CD8-positive, alpha-beta memory T cell (primary cell): ENCODE measurements around the gene IFNA21. TPM values are rescaled to one million over a fixed set of nuclear protein-coding genes. Genes with fewer than 3 reads are reported as not detected.
"Not testable (repeated sequence)": the region's sequence is repeated elsewhere in the genome, so short reads cannot be mapped to it uniquely, and the experiment has no call there.

Experiments used
- CTCF ChIA-PET: fragments of 350-600 bp; sonication (Branson Sonifier 250); formaldehyde crosslinking; loops from one replicate; lab custom pipeline; 2021; ENCODE audit warnings: antibody characterized with exemption; lab: Charles Lee
- POLR2A ChIA-PET: fragments of 350-600 bp; sonication (Branson Sonifier 250); formaldehyde crosslinking; loops from one replicate; lab custom pipeline; 2021; ENCODE audit warnings: antibody characterized with exemption; lab: Charles Lee
- DNase-seq, 5 donors: peaks; one replicate each; pipeline versions ENCODE4 v3.0.0 to v3.0.0-alpha.2; 2020 to 2022; ENCODE audit warnings: mixed read lengths in 1 of 5
- H3K27ac ChIP-seq: one replicate; pipeline ENCODE4 v1.7.0; 2013; ENCODE audit warnings: low read depth, mild to moderate bottlenecking, low read length, moderate library complexity
- H3K27me3 ChIP-seq: 2 replicates; pipeline ENCODE4 v1.7.0; 2013; ENCODE audit warnings: low read length, mild to moderate bottlenecking; ENCODE audit not compliant: insufficient read depth, poor library complexity, severe bottlenecking
- H3K36me3 ChIP-seq: 2 replicates; pipeline ENCODE4 v1.7.0; 2013; ENCODE audit warnings: mild to moderate bottlenecking, low read length, moderate library complexity; ENCODE audit not compliant: insufficient read depth
- H3K4me1 ChIP-seq: 2 replicates; pipeline ENCODE4 v1.7.0; 2013; ENCODE audit warnings: mild to moderate bottlenecking, low read length, moderate library complexity; ENCODE audit not compliant: insufficient read depth
- H3K4me3 ChIP-seq: 2 replicates; pipeline ENCODE4 v1.7.0; 2013; ENCODE audit warnings: mild to moderate bottlenecking, low read length
- H3K9me3 ChIP-seq: 2 replicates; pipeline ENCODE4 v1.7.0; 2013; ENCODE audit warnings: mild to moderate bottlenecking, low read length
- H3K27ac Mint-ChIP-seq, 8 donors: one replicate each; pipeline ENCODE4 v1.8.0; 2020 to 2021; ENCODE audit warnings: mixed read lengths in 8 of 8, mild to moderate bottlenecking in 6 of 8, inconsistent platforms in 3 of 8, moderate library complexity in 3 of 8
- H3K27me3 Mint-ChIP-seq, 2 donors: one replicate each; pipeline ENCODE4 v1.8.0; 2020 to 2021; ENCODE audit warnings: mixed read lengths in 2 of 2, mild to moderate bottlenecking in 1 of 2, moderate library complexity in 1 of 2
- H3K36me3 Mint-ChIP-seq, 3 donors: one replicate each; pipeline ENCODE4 v1.8.0; 2020 to 2021; ENCODE audit warnings: mixed read lengths in 3 of 3, inconsistent platforms in 1 of 3, mild to moderate bottlenecking in 1 of 3
- H3K4me1 Mint-ChIP-seq, 3 donors: one replicate each; pipeline ENCODE4 v1.8.0; 2020 to 2021; ENCODE audit warnings: mixed read lengths in 3 of 3, inconsistent platforms in 1 of 3, mild to moderate bottlenecking in 1 of 3
- H3K4me3 Mint-ChIP-seq, 7 donors: one replicate each; pipeline ENCODE4 v1.8.0; 2020 to 2021; ENCODE audit warnings: mixed read lengths in 7 of 7, mild to moderate bottlenecking in 6 of 7, moderate library complexity in 4 of 7, inconsistent platforms in 2 of 7
- H3K9me3 Mint-ChIP-seq, 5 donors: one replicate each; pipeline ENCODE4 v1.8.0; 2020 to 2022; ENCODE audit warnings: mixed read lengths in 5 of 5, mild to moderate bottlenecking in 3 of 5, moderate library complexity in 2 of 5, inconsistent platforms in 1 of 5
- polyA plus RNA-seq: library from polyadenylated mRNA; unstranded; fragments of 300-500 nt; fragmentation: Illumina TruSeq; gene quantifications from one replicate; pipeline ENCODE4 v1.2.3, GENCODE V29; 2021
- total RNA-seq, 2 experiments: library from RNA; stranded (reverse); gene quantifications; one replicate each; pipeline ENCODE4 v1.2.3, GENCODE V29; 2021

IFNA21 gene
- total and polyA plus RNA-seq, 3 experiments from 2014 or later, result not detected

- no peaks in the 10 kb centered on the region for H3K9me3 ChIP-seq
- peaks cover under 1% of the 10 kb centered on the region in 3 donors for H3K4me1 Mint-ChIP-seq
- H3K27ac Mint-ChIP-seq, result no peak overlapping the region
- no peak overlapping the region for H3K4me3 ChIP-seq
- ChIA-PET CTCF (no interaction called here), POLR2A (no interaction called here)
- H3K27me3 Mint-ChIP-seq, result peaks cover 0 to 4% of the 10 kb centered on the region in 2 donors
- no peaks in the 10 kb centered on the region for H3K9me3 Mint-ChIP-seq
- no peak overlapping the region for H3K27ac ChIP-seq
- H3K27me3 ChIP-seq, result no peaks in the 10 kb centered on the region
- no peaks in the 10 kb centered on the region for H3K4me1 ChIP-seq
- H3K4me3 Mint-ChIP-seq, result no peak overlapping the region
- H3K36me3 Mint-ChIP-seq, result no peaks in the 10 kb centered on the region
- no peaks in the 10 kb centered on the region for H3K36me3 ChIP-seq
- DNase-seq, result no peak
Measured at GRCh38 chr9:21135736-21136135, 30.7 kb downstream of the IFNA21 start.

GRCh38 chr9:21128186-21128585 lies 38.3 kb downstream of the IFNA21 start:
- H3K27me3 Mint-ChIP-seq, result peaks cover under 1 to 14% of the 10 kb centered on the region in 2 donors
- H3K36me3 Mint-ChIP-seq, H3K9me3 ChIP-seq, H3K27ac ChIP-seq, H3K27ac Mint-ChIP-seq, DNase-seq, H3K4me3 ChIP-seq, H3K4me1 ChIP-seq, H3K4me3 Mint-ChIP-seq, POLR2A ChIA-PET, H3K9me3 Mint-ChIP-seq, H3K36me3 ChIP-seq, CTCF ChIA-PET, H3K27me3 ChIP-seq: not testable (repeated sequence)
- peaks cover 8 to 11% (median 9%) of the 10 kb centered on the region in 3 donors for H3K4me1 Mint-ChIP-seq

GRCh38 chr9:21121595-21122251 lies 44.7 kb downstream of the IFNA21 start:
- Histone ChIP-seq H3K9me3 (no peaks in the 10 kb centered on the region), H3K27ac (no peak overlapping the region), H3K27me3 (no peaks in the 10 kb centered on the region), H3K36me3 (no peaks in the 10 kb centered on the region), H3K4me3 (no peak overlapping the region), H3K4me1 (no peaks in the 10 kb centered on the region)
- H3K36me3 Mint-ChIP-seq, result no peaks in the 10 kb centered on the region
- no peak overlapping the region for H3K4me3 Mint-ChIP-seq
- no peak overlapping the region for H3K27ac Mint-ChIP-seq
- no peaks in the 10 kb centered on the region for H3K4me1 Mint-ChIP-seq
- H3K27me3 Mint-ChIP-seq, result peaks cover 13 to 17% of the 10 kb centered on the region in 2 donors
- DNase-seq, result no peak
- H3K9me3 Mint-ChIP-seq, result no peaks in the 10 kb centered on the region
- ChIA-PET CTCF (interaction anchor here (1.9 kb wide), 1 partner anchor 11 kb away, joined by 7 read pairs; no protein-coding TSS in a partner anchor), POLR2A (no interaction called here)

GRCh38 chr9:21121079-21121478 lies 45.4 kb downstream of the IFNA21 start:
- ChIA-PET POLR2A (no interaction called here), CTCF (interaction anchor here (1.9 kb wide), 1 partner anchor 10 kb away, joined by 7 read pairs; no protein-coding TSS in a partner anchor)
- DNase-seq, result no peak
- no peaks in the 10 kb centered on the region for H3K9me3 ChIP-seq
- H3K27ac Mint-ChIP-seq, result no peak overlapping the region
- no peak overlapping the region for H3K27ac ChIP-seq
- H3K4me1 Mint-ChIP-seq, result no peaks in the 10 kb centered on the region
- H3K36me3 Mint-ChIP-seq, result no peaks in the 10 kb centered on the region
- no peaks in the 10 kb centered on the region for H3K4me1 ChIP-seq
- no peaks in the 10 kb centered on the region for H3K9me3 Mint-ChIP-seq
- H3K4me3 Mint-ChIP-seq, result no peak overlapping the region
- H3K36me3 ChIP-seq, result no peaks in the 10 kb centered on the region
- H3K27me3 ChIP-seq, result no peaks in the 10 kb centered on the region
- peaks cover 13 to 19% of the 10 kb centered on the region in 2 donors for H3K27me3 Mint-ChIP-seq
- H3K4me3 ChIP-seq, result no peak overlapping the region

GRCh38 chr9:21119093-21119770 lies 47.2 kb downstream of the IFNA21 start:
- no peak overlapping the region for H3K27ac ChIP-seq
- no peak overlapping the region for H3K4me3 ChIP-seq
- H3K9me3 Mint-ChIP-seq, result no peaks in the 10 kb centered on the region
- no peak overlapping the region for H3K4me3 Mint-ChIP-seq
- no peak overlapping the region for H3K27ac Mint-ChIP-seq
- H3K36me3 ChIP-seq, result no peaks in the 10 kb centered on the region
- ChIA-PET CTCF (interaction anchor here (0.8 to 1.3 kb wide), 5 partner anchors 9 to 1654 kb away, joined by 3 to 4 read pairs (median 3); no protein-coding TSS in a partner anchor), POLR2A (no interaction called here)
- H3K4me1 ChIP-seq, result no peaks in the 10 kb centered on the region
- H3K27me3 Mint-ChIP-seq, result peaks cover 10 to 13% of the 10 kb centered on the region in 2 donors
- no peak for DNase-seq
- H3K4me1 Mint-ChIP-seq, result no peaks in the 10 kb centered on the region
- no peaks in the 10 kb centered on the region for H3K27me3 ChIP-seq
- no peaks in the 10 kb centered on the region for H3K36me3 Mint-ChIP-seq
- no peaks in the 10 kb centered on the region for H3K9me3 ChIP-seq

Other genes with a start within 250 kb of the IFNA21 start
- gene HACD4, start 135.0 kb downstream of the IFNA21 start, total RNA-seq, result 1 to 10 TPM; 4.4 TPM
- 8.3 TPM for gene HACD4, start 135.0 kb downstream of the IFNA21 start, polyA plus RNA-seq
- gene IFNB1, start 88.7 kb downstream of the IFNA21 start, total RNA-seq, result not detected
- not detected for gene IFNB1, start 88.7 kb downstream of the IFNA21 start, polyA plus RNA-seq
- gene IFNW1, start 24.8 kb downstream of the IFNA21 start, total RNA-seq, result not detected
- 0.14 TPM for gene IFNW1, start 24.8 kb downstream of the IFNA21 start, polyA plus RNA-seq
- not detected for gene IFNA4, start 20.9 kb upstream of the IFNA21 start, total RNA-seq
- gene IFNA4, start 20.9 kb upstream of the IFNA21 start, polyA plus RNA-seq, result not detected
- gene IFNA7, start 35.5 kb upstream of the IFNA21 start, total RNA-seq, result not detected
- not detected for gene IFNA7, start 35.5 kb upstream of the IFNA21 start, polyA plus RNA-seq
- not detected for gene IFNA10, start 40.5 kb upstream of the IFNA21 start, total RNA-seq
- not detected for gene IFNA10, start 40.5 kb upstream of the IFNA21 start, polyA plus RNA-seq
- not detected for gene IFNA16, start 50.7 kb upstream of the IFNA21 start, total RNA-seq
- not detected for gene IFNA16, start 50.7 kb upstream of the IFNA21 start, polyA plus RNA-seq
- not detected for gene IFNA17, start 61.6 kb upstream of the IFNA21 start, total RNA-seq
- gene IFNA17, start 61.6 kb upstream of the IFNA21 start, polyA plus RNA-seq, result not detected
- gene IFNA14, start 73.3 kb upstream of the IFNA21 start, total RNA-seq, result not detected
- gene IFNA14, start 73.3 kb upstream of the IFNA21 start, polyA plus RNA-seq, result not detected
- not detected for gene IFNA5, start 138.7 kb upstream of the IFNA21 start, total RNA-seq
- not detected for gene IFNA5, start 138.7 kb upstream of the IFNA21 start, polyA plus RNA-seq
- gene KLHL9, start 168.7 kb upstream of the IFNA21 start, total RNA-seq, result 10 to 100 TPM; 16.0 to 16.3 TPM
- gene KLHL9, start 168.7 kb upstream of the IFNA21 start, polyA plus RNA-seq, result 16.9 TPM
- not detected for gene IFNA6, start 184.2 kb upstream of the IFNA21 start, total RNA-seq
- not detected for gene IFNA6, start 184.2 kb upstream of the IFNA21 start, polyA plus RNA-seq
- gene IFNA13, start 201.4 kb upstream of the IFNA21 start, total RNA-seq, result not detected
- not detected for gene IFNA13, start 201.4 kb upstream of the IFNA21 start, polyA plus RNA-seq
- not detected for gene IFNA2, start 218.7 kb upstream of the IFNA21 start, total RNA-seq
- gene IFNA2, start 218.7 kb upstream of the IFNA21 start, polyA plus RNA-seq, result not detected
- not detected for gene IFNA8, start 242.5 kb upstream of the IFNA21 start, total RNA-seq
- not detected for gene IFNA8, start 242.5 kb upstream of the IFNA21 start, polyA plus RNA-seq